Testis (tissue), 3 donors: Measurements from ENCODE around the gene METTL22. TPM values are rescaled to one million over a fixed set of nuclear protein-coding genes. Genes with fewer than 3 reads are reported as not detected.

Experiments used
- DNase-seq: peaks from one replicate; pipeline ENCODE4 v3.0.0-alpha.2; 2019
- H3K27ac ChIP-seq, 2 donors: fragments of 200-600 bp; sonication (generic); one replicate each; pipeline ENCODE4 v1.5.1; 2019
- H3K27me3 ChIP-seq: fragments of 200-600 bp; sonication (generic); one replicate; pipeline ENCODE4 v1.5.1; 2019
- H3K36me3 ChIP-seq: fragments of 200-600 bp; sonication (generic); one replicate; pipeline ENCODE4 v1.5.1; 2017; ENCODE audit warnings: low read depth; ENCODE audit errors: missing control alignments
- H3K4me1 ChIP-seq: fragments of 200-600 bp; sonication (generic); one replicate; pipeline ENCODE4 v1.5.1; 2019
- H3K4me3 ChIP-seq, 2 donors: fragments of 200-600 bp; sonication (generic); one replicate each; pipeline ENCODE4 v1.5.1; 2017 to 2019
- H3K9me3 ChIP-seq: fragments of 200-600 bp; sonication (generic); one replicate; pipeline ENCODE4 v1.5.1; 2017
- POLR2A ChIP-seq: fragments of 450-650 bp; IDR thresholded peaks from one replicate; pipeline ENCODE4 v1.6.1; 2017; ENCODE audit warnings: antibody characterized with exemption, mild to moderate bottlenecking, moderate library complexity
- WGBS, 2 donors: methylation state at CpG; one replicate each; pipeline ENCODE4 v1.1.5; 2018; 5-methylcytosine and 5-hydroxymethylcytosine counted together
- intact Hi-C: fragments of 100-400 bp; cut with DNase I; formaldehyde crosslinking; loops from one replicate; pipeline ENCODE4 v1.15.1; 2023; ENCODE audit warnings: low total_unique reads
- polyA plus RNA-seq: library from polyadenylated mRNA; stranded (reverse); fragments of 350-450 nt; fragmentation: Illumina TruSeq; extraction: RNeasy Lipid Tissue Mini Kit (QIAGEN cat#74804); gene quantifications from one replicate; pipeline ENCODE4 v1.2.3, GENCODE V29; 2014; ENCODE audit warnings: low read depth, low replicate concordance; ENCODE audit not compliant: insufficient read depth
- total RNA-seq, 2 donors: library from RNA; depleted of rRNA; stranded (reverse); fragments of >200 nt; gene quantifications; one replicate each; pipeline ENCODE4 v1.2.3, GENCODE V29; 2016
- TF ChIP-seq, protein P1 (sequence below), 3 experiments: fragments of 450-650 bp in 2 of 3; fragments of 200-600 bp in 1 of 3; sonication (generic) in 1 of 3; IDR thresholded peaks; one replicate each; pipeline ENCODE4 v1.5.1; 2016 to 2019; ENCODE audit warnings: antibody characterized with exemption in 3 of 3, mild to moderate bottlenecking in 2 of 3, moderate library complexity in 1 of 3

METTL22 gene
- total and polyA plus RNA-seq, 3 donors from 2014 or later, result 74.5 to 93.1 (median 85.6) TPM

DNA sequence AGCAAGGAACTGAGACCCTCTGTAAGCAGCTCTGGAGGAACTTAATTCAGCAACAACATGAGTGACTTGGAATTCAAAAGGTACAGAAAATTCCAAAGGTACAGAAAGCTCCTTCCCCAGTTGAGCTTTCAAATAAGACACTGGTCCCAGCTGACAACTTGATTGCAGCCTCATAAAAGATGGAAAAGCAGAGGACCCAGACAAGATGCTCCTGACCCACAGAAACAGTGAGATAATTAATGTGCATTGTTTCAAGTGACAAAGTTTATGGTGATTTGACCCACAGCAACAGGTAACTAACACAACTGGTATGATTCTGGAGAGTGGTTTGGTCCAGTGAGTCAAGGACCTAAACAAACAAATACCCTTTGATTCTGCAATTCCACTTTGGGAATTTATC is 15.9 kb upstream of the METTL22 start:
- DNase-seq, result no peak
- H3K4me1 ChIP-seq, result no peaks in the 10 kb centered on the region
- no peaks in the 10 kb centered on the region for H3K9me3 ChIP-seq
- no peak overlapping the region for H3K27ac ChIP-seq
- H3K36me3 ChIP-seq, result no peaks in the 10 kb centered on the region
- no peaks in the 10 kb centered on the region for H3K27me3 ChIP-seq
- no peak overlapping the region for H3K4me3 ChIP-seq
- TF ChIP-seq POLR2A, result no peak
- TF ChIP-seq, protein P1, sequence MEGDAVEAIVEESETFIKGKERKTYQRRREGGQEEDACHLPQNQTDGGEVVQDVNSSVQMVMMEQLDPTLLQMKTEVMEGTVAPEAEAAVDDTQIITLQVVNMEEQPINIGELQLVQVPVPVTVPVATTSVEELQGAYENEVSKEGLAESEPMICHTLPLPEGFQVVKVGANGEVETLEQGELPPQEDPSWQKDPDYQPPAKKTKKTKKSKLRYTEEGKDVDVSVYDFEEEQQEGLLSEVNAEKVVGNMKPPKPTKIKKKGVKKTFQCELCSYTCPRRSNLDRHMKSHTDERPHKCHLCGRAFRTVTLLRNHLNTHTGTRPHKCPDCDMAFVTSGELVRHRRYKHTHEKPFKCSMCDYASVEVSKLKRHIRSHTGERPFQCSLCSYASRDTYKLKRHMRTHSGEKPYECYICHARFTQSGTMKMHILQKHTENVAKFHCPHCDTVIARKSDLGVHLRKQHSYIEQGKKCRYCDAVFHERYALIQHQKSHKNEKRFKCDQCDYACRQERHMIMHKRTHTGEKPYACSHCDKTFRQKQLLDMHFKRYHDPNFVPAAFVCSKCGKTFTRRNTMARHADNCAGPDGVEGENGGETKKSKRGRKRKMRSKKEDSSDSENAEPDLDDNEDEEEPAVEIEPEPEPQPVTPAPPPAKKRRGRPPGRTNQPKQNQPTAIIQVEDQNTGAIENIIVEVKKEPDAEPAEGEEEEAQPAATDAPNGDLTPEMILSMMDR (IDR thresholded peaks at IDR 0.05), result no peak
- intact Hi-C loops, result no loop called here

DNA sequence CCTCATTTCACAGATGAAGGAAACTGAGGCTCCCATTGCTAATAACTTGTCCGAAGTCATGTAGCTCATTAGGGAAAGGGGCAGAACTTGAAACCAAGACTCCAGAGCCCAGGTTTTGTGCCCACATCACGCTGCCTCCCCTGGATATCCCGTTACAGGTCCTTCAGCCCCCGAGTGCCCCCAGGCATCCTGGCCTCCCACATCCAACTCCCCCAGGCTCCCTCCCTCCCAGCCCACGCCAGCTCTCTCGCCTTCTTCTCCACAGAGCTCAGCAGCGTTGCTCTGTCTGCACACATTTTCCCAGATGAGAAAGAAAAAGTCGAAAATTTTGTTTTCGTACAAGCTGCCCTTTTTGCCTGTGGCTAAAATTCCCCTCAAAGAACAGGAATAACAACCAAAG is 14.3 kb upstream of the METTL22 start:
- no peak overlapping the region for H3K4me3 ChIP-seq
- intact Hi-C loops, result no loop called here
- no peaks in the 10 kb centered on the region for H3K27me3 ChIP-seq
- H3K27ac ChIP-seq, result no peak overlapping the region
- WGBS, 2 donors, result 53 to 73% methylated on average over 9 of the region's 9 CpGs
- no peak for DNase-seq
- no peaks in the 10 kb centered on the region for H3K4me1 ChIP-seq
- no peaks in the 10 kb centered on the region for H3K36me3 ChIP-seq
- no peaks in the 10 kb centered on the region for H3K9me3 ChIP-seq
- TF ChIP-seq POLR2A, result no peak
- TF ChIP-seq, protein P1 (IDR thresholded peaks at IDR 0.05), result no peak

DNA sequence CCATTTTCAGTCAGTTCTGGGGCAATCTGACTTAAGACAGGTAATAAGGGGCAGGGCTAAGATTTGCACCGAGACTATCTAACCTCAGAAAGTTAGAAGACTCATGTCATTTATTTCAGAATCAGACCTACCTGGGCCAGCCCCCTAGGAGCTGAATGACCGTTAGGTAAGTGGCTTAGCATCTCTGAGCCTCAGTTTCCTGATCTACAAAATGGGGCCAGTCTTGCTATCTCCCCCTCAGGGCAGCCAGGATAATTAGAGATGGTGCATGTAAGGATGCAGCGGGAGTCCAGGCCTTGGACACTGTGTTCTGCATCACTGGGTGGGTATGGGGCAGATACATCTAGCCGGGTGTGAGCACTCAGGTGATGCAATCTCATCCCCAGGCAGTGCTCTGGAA is 10.4 kb upstream of the METTL22 start:
- H3K36me3 ChIP-seq, result no peaks in the 10 kb centered on the region
- H3K9me3 ChIP-seq, result no peaks in the 10 kb centered on the region
- no peaks in the 10 kb centered on the region for H3K4me1 ChIP-seq
- TF ChIP-seq, protein P1 (IDR thresholded peaks at IDR 0.05), result no peak
- no peak for TF ChIP-seq POLR2A
- H3K27me3 ChIP-seq, result no peaks in the 10 kb centered on the region
- 81 to 84% methylated on average over 4 of the region's 4 CpGs for WGBS, 2 donors
- intact Hi-C loops, result no loop called here
- DNase-seq, result no peak
- no peak overlapping the region for H3K4me3 ChIP-seq
- H3K27ac ChIP-seq, result no peak overlapping the region

DNA sequence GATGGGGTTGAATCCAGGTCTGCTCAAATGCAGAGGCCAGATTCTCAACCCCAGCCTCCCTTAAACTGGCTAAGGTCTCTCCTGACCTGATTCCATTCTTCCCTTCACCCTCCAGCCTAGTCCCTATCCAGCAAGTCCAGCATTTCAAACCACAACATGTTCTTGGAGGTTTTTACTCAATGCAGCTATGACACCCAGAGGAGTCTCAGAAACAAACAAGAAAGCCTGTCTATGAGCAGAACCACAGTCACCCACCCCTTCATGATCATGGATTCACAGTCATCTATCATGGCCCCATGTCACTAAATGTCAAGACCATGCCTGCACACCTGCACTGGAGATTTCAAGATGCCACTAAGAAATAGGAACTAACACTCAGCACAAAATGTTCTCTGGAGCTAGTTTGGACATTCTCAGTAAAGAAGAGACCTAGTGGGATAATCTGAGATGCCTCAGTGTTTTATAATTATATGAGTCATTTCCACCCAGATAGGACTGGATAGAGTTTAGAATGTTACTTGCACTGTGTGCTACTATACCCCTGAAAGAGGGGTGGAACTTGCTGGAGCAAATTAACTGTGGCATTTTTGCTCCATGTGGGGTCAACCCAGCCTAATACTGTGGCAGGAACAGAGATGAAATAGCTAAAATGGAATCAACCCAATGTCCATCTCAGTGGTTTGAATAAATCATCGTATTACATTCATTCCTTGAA is 9.5 kb upstream of the METTL22 start:
- TF ChIP-seq, protein P1 (IDR thresholded peaks at IDR 0.05), result no peak
- TF ChIP-seq POLR2A, result no peak
- WGBS, 2 donors, result 96 to 98% methylated on average over 1 of the region's 1 CpG

GRCh38 chr16:8614435-8615029 is 7.0 kb upstream of the METTL22 start:
- 64 to 66% methylated on average over 9 of the region's 9 CpGs for WGBS, 2 donors
- DNase-seq, result no peak
- Histone ChIP-seq H3K27ac (no peak overlapping the region), H3K4me3 (no peak overlapping the region), H3K9me3 (no peaks in the 10 kb centered on the region), H3K4me1 (no peaks in the 10 kb centered on the region), H3K36me3 (no peaks in the 10 kb centered on the region), H3K27me3 (no peaks in the 10 kb centered on the region)
- intact Hi-C loops, result no loop called here
- TF ChIP-seq, protein P1 (IDR thresholded peaks at IDR 0.05), result no peak
- no peak for TF ChIP-seq POLR2A

More for the DNA sequence above, 9.5 kb upstream of the METTL22 start:
- H3K27me3 ChIP-seq, result no peaks in the 10 kb centered on the region
- intact Hi-C loops, result no loop called here
- H3K4me3 ChIP-seq, result no peak overlapping the region
- H3K9me3 ChIP-seq, result no peaks in the 10 kb centered on the region
- no peak for DNase-seq
- no peaks in the 10 kb centered on the region for H3K36me3 ChIP-seq
- no peak overlapping the region for H3K27ac ChIP-seq
- no peaks in the 10 kb centered on the region for H3K4me1 ChIP-seq
